ENCODE data around the gene DENND1A.
A peak's percentile ranks its signal among the peaks of the same experiment; 100 is the strongest.

Gene DENND1A

DNA sequence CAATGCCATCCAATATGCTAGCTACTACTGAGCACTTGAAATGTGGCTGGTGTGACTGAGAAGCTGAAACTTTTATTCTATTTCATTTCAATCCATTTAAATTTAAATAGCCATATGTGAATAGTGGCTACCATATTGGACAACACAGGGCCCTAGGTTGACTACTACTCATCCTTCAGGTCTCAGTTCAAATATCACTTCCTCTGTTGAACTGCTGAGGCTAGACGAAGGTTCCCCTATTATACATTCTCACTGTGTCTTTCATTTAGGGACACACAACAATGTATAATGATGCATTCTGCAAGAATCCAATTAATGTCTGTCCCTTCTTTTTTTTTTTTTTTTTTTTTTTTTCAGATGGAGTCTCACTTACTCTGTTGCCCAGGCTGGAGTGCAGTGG is 365.3 kb downstream of the DENND1A start:
- TF ChIP-seq, protein P1, sequence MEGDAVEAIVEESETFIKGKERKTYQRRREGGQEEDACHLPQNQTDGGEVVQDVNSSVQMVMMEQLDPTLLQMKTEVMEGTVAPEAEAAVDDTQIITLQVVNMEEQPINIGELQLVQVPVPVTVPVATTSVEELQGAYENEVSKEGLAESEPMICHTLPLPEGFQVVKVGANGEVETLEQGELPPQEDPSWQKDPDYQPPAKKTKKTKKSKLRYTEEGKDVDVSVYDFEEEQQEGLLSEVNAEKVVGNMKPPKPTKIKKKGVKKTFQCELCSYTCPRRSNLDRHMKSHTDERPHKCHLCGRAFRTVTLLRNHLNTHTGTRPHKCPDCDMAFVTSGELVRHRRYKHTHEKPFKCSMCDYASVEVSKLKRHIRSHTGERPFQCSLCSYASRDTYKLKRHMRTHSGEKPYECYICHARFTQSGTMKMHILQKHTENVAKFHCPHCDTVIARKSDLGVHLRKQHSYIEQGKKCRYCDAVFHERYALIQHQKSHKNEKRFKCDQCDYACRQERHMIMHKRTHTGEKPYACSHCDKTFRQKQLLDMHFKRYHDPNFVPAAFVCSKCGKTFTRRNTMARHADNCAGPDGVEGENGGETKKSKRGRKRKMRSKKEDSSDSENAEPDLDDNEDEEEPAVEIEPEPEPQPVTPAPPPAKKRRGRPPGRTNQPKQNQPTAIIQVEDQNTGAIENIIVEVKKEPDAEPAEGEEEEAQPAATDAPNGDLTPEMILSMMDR (IDR thresholded peaks at IDR 0.05; ENCODE audit: insufficient read depth, low read depth, low read length, missing control alignments) = no peak
- no peak overlapping the region for H3K4me3 ChIP-seq (ENCODE audit: low read length)
- DNase-seq (ENCODE audit: low read depth) = no peak

DNA sequence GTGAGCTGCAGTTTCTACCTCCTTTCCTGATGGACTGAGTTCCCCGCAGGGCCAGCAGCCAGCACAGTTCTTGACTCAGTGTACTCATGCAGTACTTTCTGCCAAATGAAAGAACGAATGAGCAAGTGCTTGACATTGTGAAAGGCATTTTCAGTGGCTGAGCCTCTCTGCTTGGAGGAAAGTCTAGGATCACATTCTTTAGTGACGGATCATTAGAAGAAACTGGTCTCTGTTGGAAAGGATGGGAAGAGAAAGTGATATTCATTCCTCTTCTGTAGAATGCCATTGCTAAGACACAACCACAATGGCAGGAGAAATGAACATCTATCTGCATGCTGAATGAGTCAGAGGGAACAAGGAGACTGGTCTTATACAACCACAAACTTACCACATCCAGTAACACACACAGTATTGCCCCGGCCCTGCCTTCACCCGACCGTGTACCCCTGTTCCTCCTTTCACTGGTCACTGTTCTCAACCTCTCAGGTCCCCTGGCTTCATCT is 367.0 kb downstream of the DENND1A start:
- H3K4me3 ChIP-seq (ENCODE audit: low read length) = no peak overlapping the region
- TF ChIP-seq, protein P1 (IDR thresholded peaks at IDR 0.05; ENCODE audit: insufficient read depth, low read depth, low read length, missing control alignments) = no peak
- DNase-seq (ENCODE audit: low read depth) = peak; percentile 59

DNA sequence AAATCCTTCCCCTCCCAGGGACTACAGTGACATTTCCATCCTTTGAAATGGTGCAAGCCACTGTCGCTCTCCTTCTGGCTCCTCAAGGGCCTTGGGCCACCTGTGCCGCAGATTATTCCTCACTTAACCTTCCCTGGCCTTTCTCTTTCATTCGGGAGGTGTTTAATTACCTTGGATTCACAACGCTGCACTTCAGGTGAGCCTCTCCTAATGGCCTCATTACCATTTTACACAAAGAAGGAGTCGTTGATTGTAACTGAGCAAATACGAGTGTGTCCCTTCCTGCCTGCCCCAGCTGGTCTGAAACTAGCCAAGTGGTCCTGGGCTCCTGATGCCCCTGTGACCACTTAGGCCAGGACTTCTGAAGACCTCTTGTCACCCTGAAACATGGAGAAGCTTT is 368.9 kb downstream of the DENND1A start:
- DNase-seq (ENCODE audit: low read depth) = no peak
- TF ChIP-seq, protein P1 (IDR thresholded peaks at IDR 0.05; ENCODE audit: insufficient read depth, low read depth, low read length, missing control alignments) = no peak

DNA sequence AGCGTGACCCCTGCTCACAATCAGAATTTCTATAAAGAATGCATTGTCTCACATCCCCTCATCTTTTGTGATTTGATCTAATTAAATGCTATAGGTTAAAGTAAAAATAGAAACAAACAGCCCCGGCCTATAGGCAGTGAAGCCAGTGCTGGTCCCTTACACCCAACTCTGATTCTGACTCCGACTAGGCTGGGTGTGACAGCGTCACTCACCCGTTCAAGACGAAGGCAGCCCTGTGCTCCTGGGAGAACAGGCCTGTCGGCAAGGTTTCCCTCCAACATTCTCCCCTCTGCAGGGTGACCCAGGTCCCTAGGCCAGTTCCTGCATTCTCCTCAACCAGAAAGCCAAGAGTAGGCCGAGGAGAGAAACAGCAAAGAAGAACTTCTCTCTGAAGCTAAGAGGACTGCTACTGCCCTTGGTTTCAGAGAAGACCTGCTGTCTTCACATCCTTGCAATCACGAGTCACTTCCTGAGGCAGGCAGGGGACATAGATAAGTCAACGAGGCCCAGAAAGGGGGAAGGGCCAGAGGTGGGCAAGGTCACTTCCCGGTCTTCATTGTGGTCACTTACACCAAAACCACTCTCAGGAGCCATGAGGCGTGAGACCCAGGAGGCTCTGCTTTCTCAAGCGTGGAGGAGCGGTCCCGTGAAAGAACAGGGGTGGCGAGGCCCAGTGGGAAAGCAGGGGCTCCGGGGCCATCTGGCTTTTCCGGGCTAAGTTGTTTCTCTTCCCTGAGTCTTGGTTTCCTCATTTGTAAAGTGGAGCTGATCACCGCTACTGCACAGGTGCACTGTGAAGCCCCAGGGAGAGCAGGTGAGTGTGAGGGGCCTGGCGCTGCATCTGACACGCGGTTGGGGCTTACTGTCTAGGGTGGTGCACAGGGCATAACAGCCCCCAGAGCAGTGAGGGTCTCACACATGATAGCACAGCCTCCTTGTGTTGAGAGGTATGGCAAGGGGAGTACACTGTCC is 373.2 kb downstream of the DENND1A start:
- DNase-seq (ENCODE audit: low read depth) = no peak
- H3K4me3 ChIP-seq (ENCODE audit: low read length) = no peak overlapping the region
- TF ChIP-seq, protein P1 (IDR thresholded peaks at IDR 0.05; ENCODE audit: insufficient read depth, low read depth, low read length, missing control alignments) = no peak

More for the DNA sequence above, 368.9 kb downstream of the DENND1A start:
- no peak overlapping the region for H3K4me3 ChIP-seq (ENCODE audit: low read length)

DNA sequence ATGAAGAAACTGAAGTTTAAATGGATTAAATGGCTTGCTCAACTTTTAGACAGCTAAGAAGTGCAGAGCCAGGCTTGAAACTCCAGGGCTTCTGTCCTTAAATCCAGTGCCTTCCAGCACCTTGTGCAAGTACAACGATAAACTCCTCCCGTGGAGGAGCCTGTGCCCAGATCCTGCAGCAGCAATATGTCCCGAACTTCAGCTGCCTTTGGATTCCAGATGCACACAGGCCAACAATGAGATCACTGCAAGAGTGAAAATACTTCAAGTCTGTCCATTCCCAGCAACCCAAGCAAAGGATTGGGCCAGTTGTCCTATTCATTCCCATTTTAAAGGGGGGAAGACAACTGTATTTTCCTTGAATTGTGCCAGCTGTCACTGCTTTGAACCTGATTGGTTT is 374.3 kb downstream of the DENND1A start:
- no peak overlapping the region for H3K4me3 ChIP-seq (ENCODE audit: low read length)
- no peak for DNase-seq (ENCODE audit: low read depth)
- TF ChIP-seq, protein P1 (IDR thresholded peaks at IDR 0.05; ENCODE audit: insufficient read depth, low read depth, low read length, missing control alignments) = no peak

DNA sequence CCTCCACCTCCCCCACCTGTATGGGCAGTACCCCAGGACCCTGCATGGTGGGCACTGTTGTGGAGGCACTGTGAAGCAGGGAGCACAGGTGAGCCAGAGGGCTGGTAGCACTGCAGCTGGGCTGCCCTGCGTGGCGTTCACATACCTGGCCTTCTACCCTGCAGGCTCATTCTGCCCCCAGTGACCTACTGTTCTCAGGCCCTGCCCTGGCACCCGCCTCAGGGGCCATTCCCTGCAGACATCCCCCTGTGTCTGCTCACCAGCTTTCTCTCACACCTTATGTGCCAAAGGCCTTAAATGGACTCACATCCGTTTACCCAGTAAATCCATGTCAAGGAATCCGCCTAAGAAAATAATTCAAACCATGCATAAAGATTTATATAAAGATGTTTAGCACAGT is 377.4 kb downstream of the DENND1A start:
- DNase-seq (ENCODE audit: low read depth) = no peak
- TF ChIP-seq, protein P1 (IDR thresholded peaks at IDR 0.05; ENCODE audit: insufficient read depth, low read depth, low read length, missing control alignments) = no peak
- no peak overlapping the region for H3K4me3 ChIP-seq (ENCODE audit: low read length)
